GM21576 (cell line): ENCODE measurements around the gene CTNNA1.
"Not testable (repeated sequence)": the region's sequence is repeated elsewhere in the genome, so short reads cannot be mapped to it uniquely, and the experiment has no call there.

Experiments used
- ATAC-seq: cut with Tn5 transposase; IDR thresholded peaks from one replicate; pipeline ENCODE4 v1.9.1; 2021; ENCODE audit warnings: mild to moderate bottlenecking, moderate library complexity; ENCODE audit not compliant: unreplicated experiment

CTNNA1 gene

GRCh38 chr5:138884554-138884953 lies 131.3 kb downstream of the CTNNA1 start:
- ATAC-seq: no peak

GRCh38 chr5:138889994-138890393 lies 136.8 kb downstream of the CTNNA1 start:
- no peak for ATAC-seq

- ATAC-seq: no peak
These were observed 137.4 kb downstream of the CTNNA1 start for GRCh38 chr5:138890644-138891043.

GRCh38 chr5:138895918-138896317 lies 142.7 kb downstream of the CTNNA1 start:
- ATAC-seq: no peak

- ATAC-seq: no peak
These were observed 145.1 kb downstream of the CTNNA1 start for GRCh38 chr5:138898299-138898698.

GRCh38 chr5:138898742-138899141 lies 145.5 kb downstream of the CTNNA1 start:
- ATAC-seq: no peak

GRCh38 chr5:138900281-138900965 lies 147.2 kb downstream of the CTNNA1 start:
- ATAC-seq: no peak

- ATAC-seq: no peak
These were observed 148.5 kb downstream of the CTNNA1 start for GRCh38 chr5:138901716-138902115.

- no peak for ATAC-seq
These were observed 150.0 kb downstream of the CTNNA1 start for GRCh38 chr5:138903130-138903775.

GRCh38 chr5:138905541-138905940 lies 152.3 kb downstream of the CTNNA1 start:
- no peak for ATAC-seq

GRCh38 chr5:138909734-138910133 lies 156.5 kb downstream of the CTNNA1 start:
- ATAC-seq: no peak

GRCh38 chr5:138910546-138911185 lies 157.4 kb downstream of the CTNNA1 start:
- ATAC-seq: no peak

GRCh38 chr5:138911441-138911840 lies 158.2 kb downstream of the CTNNA1 start:
- no peak for ATAC-seq

GRCh38 chr5:138912093-138912492 lies 158.9 kb downstream of the CTNNA1 start:
- no peak for ATAC-seq

- ATAC-seq: no peak
These were observed 160.5 kb downstream of the CTNNA1 start for GRCh38 chr5:138913773-138914172.

GRCh38 chr5:138914338-138914737 lies 161.1 kb downstream of the CTNNA1 start:
- no peak for ATAC-seq

GRCh38 chr5:138918686-138919085 lies 165.5 kb downstream of the CTNNA1 start:
- no peak for ATAC-seq

- ATAC-seq: no peak
These were observed 167.0 kb downstream of the CTNNA1 start for GRCh38 chr5:138920181-138920580.

- not testable (repeated sequence) for ATAC-seq
These were observed 168.1 kb downstream of the CTNNA1 start for GRCh38 chr5:138921362-138921761.

GRCh38 chr5:138922494-138922893 lies 169.3 kb downstream of the CTNNA1 start:
- no peak for ATAC-seq

GRCh38 chr5:138925090-138925635 lies 171.9 kb downstream of the CTNNA1 start:
- no peak for ATAC-seq

GRCh38 chr5:138926257-138926656 lies 173.0 kb downstream of the CTNNA1 start:
- no peak for ATAC-seq
